GM12872 (cell line): ENCODE data around the gene TMEM37.

Experiments
- TF ChIP-seq, protein P1 (sequence below): IDR thresholded peaks from 3 replicates; pipeline ENCODE4 v1.5.1; 2011; ENCODE audit warnings: low read depth, mild to moderate bottlenecking, low read length, moderate library complexity; ENCODE audit not compliant: insufficient read depth

TMEM37 gene

DNA sequence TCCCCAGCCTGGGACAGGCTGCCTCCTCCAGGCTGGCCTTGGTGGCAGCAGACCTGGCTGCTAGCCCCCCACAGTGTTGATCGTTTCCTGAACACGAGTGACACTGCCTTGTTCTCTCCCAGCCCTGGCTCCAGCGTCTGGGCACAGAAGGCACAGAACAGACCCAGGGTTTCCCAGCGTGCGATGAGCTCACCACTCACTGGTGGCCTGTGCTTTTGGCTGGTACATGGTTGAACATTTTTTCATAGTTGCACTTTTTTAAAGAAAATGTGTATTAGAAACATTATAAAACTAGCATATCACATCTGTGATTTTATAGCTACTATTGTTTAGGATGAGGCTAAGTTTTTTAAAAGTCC, 51.7 kb downstream of the TMEM37 start:
- TF ChIP-seq, protein P1, sequence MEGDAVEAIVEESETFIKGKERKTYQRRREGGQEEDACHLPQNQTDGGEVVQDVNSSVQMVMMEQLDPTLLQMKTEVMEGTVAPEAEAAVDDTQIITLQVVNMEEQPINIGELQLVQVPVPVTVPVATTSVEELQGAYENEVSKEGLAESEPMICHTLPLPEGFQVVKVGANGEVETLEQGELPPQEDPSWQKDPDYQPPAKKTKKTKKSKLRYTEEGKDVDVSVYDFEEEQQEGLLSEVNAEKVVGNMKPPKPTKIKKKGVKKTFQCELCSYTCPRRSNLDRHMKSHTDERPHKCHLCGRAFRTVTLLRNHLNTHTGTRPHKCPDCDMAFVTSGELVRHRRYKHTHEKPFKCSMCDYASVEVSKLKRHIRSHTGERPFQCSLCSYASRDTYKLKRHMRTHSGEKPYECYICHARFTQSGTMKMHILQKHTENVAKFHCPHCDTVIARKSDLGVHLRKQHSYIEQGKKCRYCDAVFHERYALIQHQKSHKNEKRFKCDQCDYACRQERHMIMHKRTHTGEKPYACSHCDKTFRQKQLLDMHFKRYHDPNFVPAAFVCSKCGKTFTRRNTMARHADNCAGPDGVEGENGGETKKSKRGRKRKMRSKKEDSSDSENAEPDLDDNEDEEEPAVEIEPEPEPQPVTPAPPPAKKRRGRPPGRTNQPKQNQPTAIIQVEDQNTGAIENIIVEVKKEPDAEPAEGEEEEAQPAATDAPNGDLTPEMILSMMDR, result no peak

DNA sequence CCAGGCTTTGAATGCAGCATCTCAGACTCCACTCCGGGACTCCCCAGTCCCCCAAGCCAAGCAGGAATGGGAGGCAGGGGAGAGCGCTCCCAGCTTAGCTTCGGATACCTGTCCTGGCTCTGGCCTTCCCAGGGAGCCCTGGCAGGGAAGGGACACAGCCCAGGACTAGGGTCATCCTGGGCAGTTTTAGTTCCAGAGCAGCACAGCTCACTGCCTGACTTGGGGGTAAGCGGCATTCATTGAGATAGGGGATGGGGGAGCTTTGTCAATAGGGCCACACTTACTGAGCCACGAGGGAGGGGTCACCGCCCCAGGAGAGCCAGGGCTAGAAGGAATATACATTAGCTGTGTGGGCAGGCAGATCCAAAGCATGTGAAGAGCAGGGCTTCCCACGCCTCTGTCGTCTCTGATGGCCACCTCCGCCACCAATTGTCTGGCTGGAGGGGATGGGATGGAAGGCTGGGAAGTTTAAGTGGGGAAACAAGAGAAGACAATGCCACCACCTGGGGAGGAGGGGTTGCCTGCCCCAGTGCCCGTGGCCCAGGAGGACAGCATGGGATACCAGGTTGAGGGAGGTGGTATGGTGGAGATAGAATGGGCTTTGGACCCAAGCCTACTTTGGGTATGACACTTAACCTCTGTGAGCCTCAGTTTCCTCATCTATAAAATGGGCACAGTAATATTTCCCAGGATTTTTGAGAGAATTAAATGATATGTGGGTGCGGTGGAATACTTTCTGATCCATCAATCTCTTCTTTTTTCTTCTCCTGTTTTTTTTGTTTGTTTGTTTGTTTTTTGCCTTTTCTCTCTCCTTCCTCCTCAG, 52.5 kb downstream of the TMEM37 start:
- TF ChIP-seq, protein P1, result no peak

DNA sequence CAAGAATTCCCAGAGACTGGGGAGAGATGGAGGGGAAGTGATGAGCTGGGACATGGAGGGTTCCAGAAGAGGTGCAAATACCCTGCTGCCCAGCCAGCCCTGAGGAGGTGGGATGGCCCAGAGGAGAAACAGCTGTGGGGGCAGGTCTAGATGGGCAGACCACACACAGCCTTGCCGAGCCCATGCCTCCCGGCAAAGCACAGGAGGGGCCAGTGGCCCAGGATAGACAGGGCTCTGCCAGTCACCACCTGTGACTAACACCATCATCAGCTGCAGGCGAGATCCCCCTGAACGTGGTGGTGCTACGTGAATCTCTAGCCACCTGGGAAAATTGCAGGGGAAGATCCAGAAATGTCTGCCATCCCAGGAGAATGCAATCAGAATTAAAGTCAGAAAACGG, 53.2 kb downstream of the TMEM37 start:
- TF ChIP-seq, protein P1, result no peak

DNA sequence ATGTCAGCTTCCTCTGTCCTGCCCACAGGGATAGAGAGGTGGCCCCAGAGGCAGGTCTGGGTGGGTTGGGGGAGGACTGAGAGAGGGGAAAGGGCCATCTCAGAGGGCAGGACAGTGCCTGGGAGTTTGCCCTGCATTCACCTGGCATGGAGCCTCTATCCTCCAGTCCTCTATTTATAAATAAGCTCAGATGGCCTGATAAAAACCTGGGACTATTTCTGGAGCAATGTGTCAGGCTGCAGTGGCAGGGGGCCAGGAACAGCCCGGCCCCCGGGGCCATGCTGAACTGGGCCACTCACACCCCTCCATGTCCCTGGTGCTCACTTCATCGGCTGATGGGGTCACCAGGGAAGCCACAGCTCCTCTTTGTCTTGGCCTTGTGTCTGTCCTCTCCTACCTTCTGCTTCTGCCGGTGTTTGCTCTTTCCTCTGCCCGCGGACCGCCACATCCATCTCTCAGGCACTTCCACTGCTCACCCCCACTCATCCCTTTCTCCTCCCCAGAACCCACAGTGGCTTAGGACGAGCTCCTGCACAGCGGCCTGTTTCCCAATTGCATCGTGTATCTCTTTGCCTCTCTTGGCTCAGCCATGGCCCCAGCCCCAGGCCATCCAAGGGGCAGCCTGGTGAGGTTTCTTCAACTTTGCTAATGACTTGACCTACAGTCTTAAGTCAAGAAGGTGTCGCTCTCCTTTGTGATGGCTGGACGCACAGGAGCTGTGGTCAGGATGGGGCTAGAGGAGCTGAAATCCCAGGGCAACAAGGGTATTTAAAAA, 53.9 kb downstream of the TMEM37 start:
- TF ChIP-seq, protein P1, result no peak

DNA sequence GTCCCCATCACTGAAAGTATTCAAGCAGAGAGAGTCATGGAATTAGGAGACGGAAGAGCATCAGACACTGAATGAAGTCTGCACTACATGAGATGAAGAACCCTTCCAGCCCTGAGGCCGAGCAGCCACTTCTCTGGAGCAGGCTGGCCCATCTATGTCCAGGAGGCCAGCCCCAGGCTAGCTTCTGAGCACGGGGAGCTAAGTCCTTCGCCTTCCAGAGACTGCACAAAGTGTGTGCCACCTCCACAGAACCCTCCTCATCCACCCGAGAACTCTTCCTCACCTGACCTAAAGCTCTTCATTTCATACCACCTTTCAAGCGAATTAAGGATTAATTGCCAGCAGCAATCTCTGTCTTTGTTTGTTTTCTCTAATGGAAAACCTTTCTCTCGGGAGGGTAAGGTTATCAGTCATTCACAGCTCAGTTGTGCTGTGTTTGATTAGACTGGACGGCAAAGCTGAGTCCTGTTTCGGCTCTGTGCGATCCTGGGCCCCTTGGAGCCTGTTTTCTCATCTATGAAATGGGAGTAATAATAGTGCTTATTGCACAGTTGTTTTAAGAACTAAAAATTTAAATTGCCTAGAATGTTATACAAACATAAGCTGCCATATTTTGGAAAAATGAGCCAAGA, 54.7 kb downstream of the TMEM37 start:
- TF ChIP-seq, protein P1, result no peak

DNA sequence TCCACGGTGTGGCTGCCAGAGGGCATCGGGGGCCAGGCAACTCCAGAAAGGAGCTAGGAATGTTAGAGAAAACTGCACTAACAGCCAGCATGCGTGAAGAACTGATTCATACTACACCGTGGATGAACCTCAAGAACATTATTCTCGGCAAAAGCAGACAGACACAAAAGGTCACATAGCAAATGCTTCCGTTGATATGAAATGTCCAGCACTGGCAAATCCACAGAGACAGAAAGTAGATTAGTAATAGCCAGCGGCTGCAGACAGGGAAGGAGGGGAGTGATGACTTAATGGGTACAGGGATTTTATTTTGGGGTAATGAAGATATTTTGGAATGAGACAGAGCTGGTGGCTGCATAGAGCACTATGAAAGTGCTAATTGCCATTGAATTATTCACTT, 55.2 kb downstream of the TMEM37 start:
- TF ChIP-seq, protein P1, result no peak
